H1 (cell line): ENCODE results near the gene CEP170. TPM values are rescaled to one million over a fixed set of nuclear protein-coding genes. Genes with fewer than 3 reads are reported as not detected.

Source experiments
- CHD1 ChIP-seq: IDR thresholded peaks from 2 replicates; pipeline ENCODE4 v1.6.1; 2012; ENCODE audit warnings: low read depth, low read length, improper control_type of control experiment
- GTF2F1 ChIP-seq: IDR thresholded peaks from 2 replicates; pipeline ENCODE4 v1.6.1; 2012; ENCODE audit warnings: low read depth, low read length, improper control_type of control experiment, borderline replicate concordance
- RBBP5 ChIP-seq: IDR thresholded peaks from 2 replicates; pipeline ENCODE4 v1.7.1; 2012; ENCODE audit warnings: low read depth, mild to moderate bottlenecking, inconsistent platforms, low read length, moderate library complexity, borderline replicate concordance
- TAF7 ChIP-seq: optimal IDR thresholded peaks from 2 replicates; pipeline ENCODE3; 2011; ENCODE audit warnings: low read depth, mild to moderate bottlenecking, inconsistent platforms, low read length, moderate library complexity, borderline replicate concordance
- polyA plus RNA-seq, 7 experiments: library from polyadenylated mRNA; depleted of rRNA in 3 of 7; stranded (reverse) in 5 of 7; unstranded in 2 of 7; fragments of >200 nt in 5 of 7; fragments of 200-250 nt in 2 of 7; gene quantifications; 1 replicate in 5 of 7; 2 replicates in 1 of 7; 4 replicates in 1 of 7; pipeline versions ENCODE4 v1.2.1 to v1.2.3, GENCODE V29; 2011 to 2013; ENCODE audit warnings: missing spikeins in 2 of 7, mixed read lengths in 2 of 7
- total RNA-seq: library from RNA; stranded (reverse); fragmentation: NEBNext Ultra II Directional; extraction: Animal tissue kit (Norgen Biotek cat#: 25700); gene quantifications from 2 replicates; pipeline ENCODE4 v1.2.1, GENCODE V29; 2021

The CEP170 gene
- total and polyA plus RNA-seq, 2 of the 8 experiments (the other 6 are each of a cell fraction or from before 2014, with no cell fraction given): 33.1 to 97.2 TPM

DNA sequence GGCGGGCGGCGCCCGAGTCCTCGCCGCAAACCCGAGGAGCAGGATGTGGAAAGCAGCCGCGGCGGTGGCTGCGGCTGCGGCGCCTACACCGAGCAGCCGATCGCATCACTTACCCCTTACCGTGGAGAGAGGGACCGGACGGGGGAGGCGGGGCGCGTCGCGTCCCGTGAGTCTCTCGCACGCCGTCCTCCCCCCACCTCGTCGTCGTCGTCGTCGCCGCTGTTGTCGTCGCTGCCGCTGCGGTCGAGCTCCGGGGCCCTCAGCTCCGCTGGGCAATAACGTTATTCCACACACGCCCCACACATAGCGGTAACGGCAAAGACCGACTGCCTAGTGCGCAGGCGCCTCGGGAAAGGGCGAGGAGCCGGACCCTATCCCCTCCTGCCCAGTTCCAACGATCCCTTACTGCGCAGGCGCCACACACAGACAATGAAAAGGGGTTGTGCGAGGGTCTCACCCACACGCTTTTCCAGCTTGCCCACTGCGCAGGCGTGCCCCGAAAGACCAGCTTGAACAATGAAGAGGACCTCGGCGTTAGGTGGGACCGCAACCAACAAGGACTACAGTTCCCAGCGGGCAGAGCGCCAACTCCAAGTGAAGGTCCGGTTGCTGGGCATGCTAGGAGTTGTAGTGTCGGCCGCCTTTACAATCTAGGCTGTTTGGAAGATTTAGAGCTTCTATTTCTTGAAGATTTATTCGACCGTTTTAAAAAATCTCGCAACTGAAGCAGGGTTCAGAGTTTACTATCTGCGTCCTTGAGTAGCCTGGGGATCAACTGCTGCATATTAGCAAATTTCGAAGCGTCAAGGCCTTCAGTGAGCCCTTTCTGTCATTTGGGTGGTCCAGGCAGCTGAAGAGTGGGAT, at the start of gene CEP170 (continued):
- peak; percentile 89; the same call in 1 of the 2 replicates for TF ChIP-seq RBBP5
- no peak for TF ChIP-seq CHD1
- no peak for TF ChIP-seq GTF2F1
- no peak for TF ChIP-seq TAF7
